ENCODE data around the gene LIX1L.

GRCh38 chr1:145978854-145979745 is 21.3 kb upstream of the LIX1L start:
- no peak; the same call in 1 of the 2 replicates for TF ChIP-seq POLR2A (IDR thresholded peaks at IDR 0.05; ENCODE audit: low read depth, low read length)
- no peak for TF ChIP-seq TAF1 (IDR thresholded peaks at IDR 0.05; ENCODE audit: borderline replicate concordance, low read depth, low read length)

Data from GM12892 (cell line).